ENCODE measurements around the gene CLSTN1. TPM values are rescaled to one million over a fixed set of nuclear protein-coding genes. Genes with fewer than 3 reads are reported as not detected.

CLSTN1 gene
- total RNA-seq = 104 and 117 TPM in 2 replicates

DNA sequence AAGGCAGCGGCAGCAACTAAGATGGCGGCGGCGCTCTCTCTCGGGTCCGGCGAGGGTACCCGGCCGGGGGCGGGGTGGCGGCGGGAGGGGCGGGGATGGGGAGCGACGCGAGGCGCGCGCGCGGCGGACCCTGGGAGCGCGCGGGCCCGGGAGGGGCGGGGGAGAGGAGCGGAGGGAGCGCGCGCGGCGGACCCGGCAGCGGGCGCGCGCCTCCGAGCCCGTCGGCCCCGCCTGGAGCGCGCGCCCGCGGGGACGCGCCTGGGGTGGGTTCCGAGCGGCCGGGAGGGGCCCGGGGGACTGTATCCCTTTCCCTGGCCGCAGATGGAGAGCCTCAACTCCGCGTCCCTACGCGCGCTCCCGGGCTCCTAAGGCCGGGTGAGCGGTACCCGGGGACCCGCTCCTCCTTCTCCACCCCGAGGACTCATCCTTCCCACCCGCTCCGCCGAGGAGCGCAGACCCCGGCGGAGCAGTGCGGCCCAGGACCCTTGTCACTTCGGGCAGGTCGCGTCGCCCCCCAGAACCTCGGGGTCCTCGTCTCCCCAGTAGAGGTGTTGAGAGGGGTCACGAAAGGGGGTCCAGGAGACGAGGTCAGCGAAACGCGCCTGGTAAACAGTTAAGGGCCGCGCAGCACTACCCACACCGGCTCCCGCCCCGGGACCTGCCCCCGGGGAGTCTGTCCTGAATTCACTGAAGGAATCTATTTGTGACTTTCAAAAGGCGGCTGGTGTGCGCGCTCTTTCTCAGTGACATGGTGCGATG is at the start of gene CLSTN1:
CLSTN1 (minus strand) TSS at position 23 of the 759 bp plus-strand sequence. CDS start 232 bp downstream, outside the sequence.

Other genes with a start within 250 kb of the CLSTN1 start
- gene TMEM201, start 235.1 kb downstream of the CLSTN1 start, total RNA-seq = 3.0 and 3.2 TPM in 2 replicates
- 1.1 and 1.5 TPM in 2 replicates for gene PIK3CD, start 172.2 kb downstream of the CLSTN1 start, total RNA-seq
- gene CTNNBIP1, start 86.3 kb upstream of the CLSTN1 start, total RNA-seq = 22.6 and 23.5 TPM in 2 replicates
- 21.3 and 27.4 TPM in 2 replicates for gene LZIC, start 119.4 kb upstream of the CLSTN1 start, total RNA-seq
- gene NMNAT1, start 119.5 kb upstream of the CLSTN1 start, total RNA-seq = 12.9 and 15.4 TPM in 2 replicates
- 0.19 TPM in 1 of 2 replicates, not detected in the other for gene RBP7, start 173.3 kb upstream of the CLSTN1 start, total RNA-seq
- gene UBE4B, start 209.0 kb upstream of the CLSTN1 start, total RNA-seq = 18.6 and 31.3 TPM in 2 replicates